HCT116 (cell line): Measurements from ENCODE around the gene LKAAEAR1. TPM values are rescaled to one million over a fixed set of nuclear protein-coding genes. Genes with fewer than 3 reads are reported as not detected.
"Not testable (repeated sequence)": the region's sequence is repeated elsewhere in the genome, so short reads cannot be mapped to it uniquely, and the experiment has no call there.

Experiments used
- ATAC-seq: fragments of 200-7000 bp; cut with Tn5 transposase; 2 replicates; pipeline ENCODE4 v1.9.1; 2020; ENCODE audit warnings: mild to moderate bottlenecking, moderate library complexity
- BruUV-seq: library from RNA; stranded (reverse); fragments of 400-500 nt; replicated peaks from 2 replicates; lab custom pipeline; 2021; lab: Mats Ljungman, UMichigan
- CTCF ChIA-PET: fragments of 300-600 bp; sonication (Branson Sonifier 250); formaldehyde crosslinking; loops from one replicate; lab custom pipeline; 2021; ENCODE audit warnings: antibody characterized with exemption; lab: Charles Lee
- POLR2A ChIA-PET: fragments of 300-600, 350-600 bp; sonication (Branson Sonifier 250); formaldehyde crosslinking; loops from one replicate; lab custom pipeline; 2021; ENCODE audit warnings: antibody characterized with exemption; lab: Charles Lee
- RAD21 ChIA-PET, 2 experiments: fragments of 300-600 bp; sonication (Branson Sonifier 250); formaldehyde crosslinking; loops; one replicate each; lab custom pipeline; 2023; ENCODE audit warnings: low total read pairs in 2 of 2; ENCODE audit not compliant: uncharacterized antibody in 2 of 2, unreplicated experiment in 2 of 2, low non-redundant PET in 1 of 2; lab: Charles Lee
- DNase-seq: peaks from one replicate; pipeline ENCODE4 v3.0.0-alpha.2; 2010; ENCODE audit warnings: low read depth, low spot score
- H2AFZ ChIP-seq: fragments of 200-600 bp; shearing (Covaris generic), sonication (generic); 2 replicates; pipeline ENCODE4 v1.6.1; 2017; ENCODE audit warnings: low read depth, mixed run types, mixed read lengths, antibody characterized with exemption, low read length; ENCODE audit not compliant: poor library complexity, severe bottlenecking
- H3K27ac ChIP-seq: 2 replicates; pipeline ENCODE4 v1.5.1; 2012; ENCODE audit warnings: low read depth, low read length
- H3K27me3 ChIP-seq: fragments of 200-600 bp; sonication (generic); 2 replicates; pipeline ENCODE4 v1.6.1; 2016; ENCODE audit warnings: mixed run types, low read length, mixed read lengths; ENCODE audit not compliant: insufficient read depth
- H3K36me3 ChIP-seq, 2 experiments: fragments of 200-500 bp in 1 of 2; fragments of 200-600 bp in 1 of 2; sonication (Bioruptor generic) in 1 of 2; sonication (generic) in 1 of 2; 2 replicates each; pipeline versions ENCODE4 v1.5.1 to v1.6.1; 2014 to 2016; ENCODE audit warnings: low read length in 2 of 2, inconsistent platforms in 1 of 2, mixed read lengths in 1 of 2, mixed run types in 1 of 2; ENCODE audit not compliant: insufficient read depth in 2 of 2, control insufficient read depth in 1 of 2
- H3K4me1 ChIP-seq, 2 experiments: fragments of 200-600 bp in 1 of 2; sonication (generic) in 1 of 2; 2 replicates each; pipeline versions ENCODE4 v1.5.1 to v1.6.1; 2012 to 2017; ENCODE audit warnings: low read length in 2 of 2, inconsistent platforms in 1 of 2, mild to moderate bottlenecking in 1 of 2, mixed read lengths in 1 of 2, mixed run types in 1 of 2, moderate library complexity in 1 of 2; ENCODE audit not compliant: insufficient read depth in 2 of 2, control insufficient read depth in 1 of 2
- H3K4me2 ChIP-seq: fragments of 200-600 bp; sonication (generic); 2 replicates; pipeline ENCODE4 v1.6.1; 2017; ENCODE audit warnings: mixed run types, low read length, mixed read lengths
- H3K4me3 ChIP-seq, 2 experiments: fragments of 200-600 bp in 1 of 2; sonication (generic) in 1 of 2; replicated peaks in 1 of 2; 2 replicates each; pipeline ENCODE4 v1.5.1; 2011 to 2016; ENCODE audit warnings: low read length in 2 of 2, control low read depth in 1 of 2, low read depth in 1 of 2, mild to moderate bottlenecking in 1 of 2, mixed read lengths in 1 of 2, mixed run types in 1 of 2
- H3K79me2 ChIP-seq: fragments of 200-600 bp; sonication (generic); 2 replicates; pipeline ENCODE4 v1.6.1; 2017; ENCODE audit warnings: mild to moderate bottlenecking, mixed run types, low read length, moderate library complexity, mixed read lengths; ENCODE audit not compliant: insufficient read depth
- H3K9ac ChIP-seq: fragments of 200-600 bp; sonication (generic); 2 replicates; pipeline ENCODE4 v1.6.1; 2016; ENCODE audit warnings: low read length, mixed read lengths
- H3K9me2 ChIP-seq: fragments of 200-600 bp; sonication (generic), shearing (Covaris generic); 2 replicates; pipeline ENCODE4 v1.6.1; 2017; ENCODE audit warnings: mixed run types, mild to moderate bottlenecking, moderate library complexity; ENCODE audit not compliant: insufficient read depth
- H3K9me3 ChIP-seq, 2 experiments: fragments of 200-500 bp in 1 of 2; fragments of 200-600 bp in 1 of 2; sonication (Bioruptor generic) in 1 of 2; sonication (generic) in 1 of 2; 2 replicates each; pipeline ENCODE4 v1.6.1; 2014 to 2017; ENCODE audit warnings: low read length in 2 of 2, mixed read lengths in 2 of 2, inconsistent platforms in 1 of 2, low read depth in 1 of 2, mild to moderate bottlenecking in 1 of 2, mixed run types in 1 of 2, moderate library complexity in 1 of 2; ENCODE audit not compliant: control insufficient read depth in 1 of 2, insufficient read depth in 1 of 2
- H4K20me1 ChIP-seq: fragments of 200-600 bp; sonication (generic), shearing (Covaris generic); 2 replicates; pipeline ENCODE4 v1.6.1; 2017; ENCODE audit warnings: mixed run types, mild to moderate bottlenecking, moderate library complexity; ENCODE audit not compliant: insufficient read depth
- RAD21 ChIP-seq: IDR thresholded peaks from 2 replicates; pipeline ENCODE4 v1.6.1; 2012; ENCODE audit warnings: low read depth, mild to moderate bottlenecking
- SP1 ChIP-seq: IDR thresholded peaks from 2 replicates; pipeline ENCODE4 v1.6.1; 2012; ENCODE audit warnings: low read depth
- YY1 ChIP-seq: IDR thresholded peaks from 2 replicates; pipeline ENCODE4 v1.6.1; 2011; ENCODE audit warnings: low read length, low read depth, moderate library complexity, mild to moderate bottlenecking; ENCODE audit not compliant: insufficient replicate concordance; ENCODE audit errors: extremely low read depth
- intact Hi-C: fragments of 100-400 bp; cut with micrococcal nuclease; formaldehyde crosslinking; loops from 2 replicates; pipeline ENCODE4 v1.10.0; 2022
- total RNA-seq: library from RNA; stranded (reverse); gene quantifications from one replicate; pipeline ENCODE4 v1.2.1, GENCODE V29; 2021; ENCODE audit not compliant: unreplicated experiment

LKAAEAR1 gene
- total RNA-seq, 1 experiment from 2014 or later = not detected

DNA sequence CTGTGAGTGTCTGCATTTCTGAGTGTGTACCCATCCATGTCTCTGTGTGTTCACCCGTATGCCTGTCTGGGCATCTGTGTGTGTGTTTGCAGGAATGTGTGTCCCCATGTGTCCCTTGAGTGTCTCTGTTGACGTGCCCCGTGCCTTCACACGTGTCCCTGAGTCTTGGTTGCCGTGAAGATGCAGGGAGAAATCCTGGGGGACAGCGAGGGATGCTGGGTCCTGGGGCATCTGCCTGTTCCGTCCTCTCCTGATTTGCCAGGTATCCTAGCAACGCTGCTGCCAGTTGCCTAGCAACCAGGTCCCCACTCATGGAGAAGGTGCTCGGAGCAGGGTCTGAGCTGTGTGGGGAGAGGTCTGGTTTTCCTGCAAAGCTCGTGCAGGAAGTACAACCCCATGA is 6.0 kb upstream of the LKAAEAR1 start:
- Histone ChIP-seq H3K27me3 (no peaks in the 10 kb centered on the region), H4K20me1 (no peaks in the 10 kb centered on the region), H3K4me3 (no peak overlapping the region), H3K9me2 (no peaks in the 10 kb centered on the region), H3K9ac (no peak overlapping the region), H3K79me2 (no peaks in the 10 kb centered on the region), H3K27ac (no peak overlapping the region), H2AFZ (no peak overlapping the region), H3K4me2 (no peak overlapping the region), H3K4me1 (no peaks in the 10 kb centered on the region), H3K9me3 (peaks cover 6% of the 10 kb centered on the region in 2 experiments; a peak in 2 of 4 replicates), H3K36me3 (no peaks in the 10 kb centered on the region)
- intact Hi-C loops = no loop called here
- ATAC-seq (no peak), DNase-seq (no peak)
- ChIA-PET CTCF (no interaction called here), RAD21 (no interaction called here), POLR2A (no interaction called here)
- no peak for TF ChIP-seq RAD21
- TF ChIP-seq SP1 = no peak
- TF ChIP-seq YY1 = no peak
- no TSS peak for BruUV-seq

DNA sequence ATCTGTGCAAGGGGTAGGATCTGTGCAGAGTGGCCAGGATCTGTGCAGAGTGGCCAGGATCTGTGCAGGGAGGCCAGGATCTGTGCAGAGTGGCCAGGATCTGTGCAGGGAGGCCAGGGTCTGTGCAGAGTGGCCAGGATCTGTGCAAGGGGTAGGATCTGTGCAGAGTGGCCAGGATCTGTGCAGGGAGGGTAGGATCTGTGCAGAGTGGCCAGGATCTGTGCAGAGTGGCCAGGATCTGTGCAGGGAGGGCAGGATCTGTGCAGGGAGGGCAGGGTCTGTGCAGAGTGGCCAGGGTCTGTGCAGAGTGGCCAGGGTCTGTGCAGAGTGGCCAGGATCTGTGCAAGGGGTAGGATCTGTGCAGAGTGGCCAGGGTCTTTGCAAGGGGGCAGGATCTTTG is 4.4 kb upstream of the LKAAEAR1 start:
- POLR2A ChIA-PET, H3K4me3 ChIP-seq, H3K27me3 ChIP-seq, H4K20me1 ChIP-seq, BruUV-seq, H3K9ac ChIP-seq, H2AFZ ChIP-seq, H3K4me2 ChIP-seq, intact Hi-C loops, H3K27ac ChIP-seq, H3K9me2 ChIP-seq, CTCF ChIA-PET, ATAC-seq, H3K79me2 ChIP-seq, H3K36me3 ChIP-seq, H3K9me3 ChIP-seq, DNase-seq, H3K4me1 ChIP-seq, RAD21 ChIA-PET: not testable (repeated sequence)

DNA sequence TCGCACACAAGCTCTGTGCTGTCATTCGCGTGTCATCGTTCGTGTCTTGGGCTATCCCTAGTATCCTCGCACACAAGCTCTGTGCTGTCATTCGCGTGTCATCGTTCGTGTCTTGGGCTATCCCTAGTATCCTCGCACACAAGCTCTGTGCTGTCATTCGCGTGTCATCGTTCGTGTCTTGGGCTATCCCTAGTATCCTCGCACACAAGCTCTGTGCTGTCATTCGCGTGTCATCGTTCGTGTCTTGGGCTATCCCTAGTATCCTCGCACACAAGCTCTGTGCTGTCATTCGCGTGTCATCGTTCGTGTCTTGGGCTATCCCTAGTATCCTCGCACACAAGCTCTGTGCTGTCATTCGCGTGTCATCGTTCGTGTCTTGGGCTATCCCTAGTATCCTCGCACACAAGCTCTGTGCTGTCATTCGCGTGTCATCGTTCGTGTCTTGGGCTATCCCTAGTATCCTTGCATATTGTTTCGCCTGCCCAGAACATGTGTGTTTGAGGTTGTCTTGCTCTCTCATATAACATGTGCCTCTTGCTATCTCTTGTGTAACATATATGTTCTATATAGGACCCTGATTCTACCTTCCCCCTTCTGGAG is 3.1 kb upstream of the LKAAEAR1 start:
- CTCF ChIA-PET, H3K4me1 ChIP-seq, H3K4me3 ChIP-seq, H3K9me3 ChIP-seq, H3K9me2 ChIP-seq, H4K20me1 ChIP-seq, ATAC-seq, H3K27me3 ChIP-seq, H3K27ac ChIP-seq, H3K79me2 ChIP-seq, intact Hi-C loops, H3K36me3 ChIP-seq, H3K4me2 ChIP-seq, H3K9ac ChIP-seq, RAD21 ChIA-PET, BruUV-seq, DNase-seq, H2AFZ ChIP-seq: not testable (repeated sequence)
- POLR2A ChIA-PET = interaction anchor here (0.5 kb wide), 1 partner anchor 36 kb away, joined by 4 read pairs; no protein-coding TSS in a partner anchor
